Lung (tissue), 12 donors: Measurements from ENCODE around the gene SLC16A10. TPM values are rescaled to one million over a fixed set of nuclear protein-coding genes. Genes with fewer than 3 reads are reported as not detected.

Source experiments
- ATAC-seq: fragments of 200-7000 bp; cut with Tn5 transposase; one replicate; pipeline ENCODE4 v1.9.1; 2020; ENCODE audit warnings: moderate number of reproducible peaks; ENCODE audit not compliant: insufficient read depth, low FRiP score
- DNase-seq, 3 donors: peaks; one replicate each; pipeline ENCODE4 v3.0.0-alpha.2; 2013 to 2017
- H3K27ac ChIP-seq, 2 donors: one replicate each; pipeline ENCODE4 v1.5.1; 2013; ENCODE audit warnings: mild to moderate bottlenecking in 2 of 2, moderate library complexity in 2 of 2, control low read depth in 1 of 2, inconsistent platforms in 1 of 2, low read depth in 1 of 2, low read length in 1 of 2
- H3K27me3 ChIP-seq, 3 donors: one replicate each; pipeline ENCODE4 v1.5.1; 2013; ENCODE audit warnings: low read length in 2 of 3; ENCODE audit not compliant: control insufficient read depth in 3 of 3, insufficient read depth in 3 of 3
- H3K36me3 ChIP-seq, 4 donors: one replicate each; pipeline ENCODE4 v1.5.1; 2013; ENCODE audit warnings: low read length in 4 of 4, mild to moderate bottlenecking in 1 of 4, moderate library complexity in 1 of 4; ENCODE audit not compliant: control insufficient read depth in 4 of 4, insufficient read depth in 4 of 4
- H3K4me1 ChIP-seq, 5 donors: one replicate each; pipeline ENCODE4 v1.5.1; 2013; ENCODE audit warnings: low read length in 5 of 5, mild to moderate bottlenecking in 2 of 5, moderate library complexity in 1 of 5; ENCODE audit not compliant: control insufficient read depth in 5 of 5, insufficient read depth in 5 of 5
- H3K4me3 ChIP-seq: one replicate; pipeline ENCODE4 v1.5.1; 2013; ENCODE audit warnings: mild to moderate bottlenecking, control low read depth, moderate library complexity
- H3K9ac ChIP-seq, 2 donors: one replicate each; pipeline ENCODE4 v1.5.1; 2013; ENCODE audit warnings: low read length in 2 of 2, control low read depth in 1 of 2; ENCODE audit not compliant: insufficient read depth in 1 of 2
- H3K9me3 ChIP-seq, 4 donors: one replicate each; pipeline ENCODE4 v1.5.1; 2013; ENCODE audit warnings: low read length in 3 of 4, mild to moderate bottlenecking in 1 of 4, moderate library complexity in 1 of 4; ENCODE audit not compliant: control insufficient read depth in 4 of 4, insufficient read depth in 3 of 4
- CTCF ChIP-seq: IDR thresholded peaks from 2 replicates; pipeline ENCODE4 v1.5.1; 2012; ENCODE audit warnings: mild to moderate bottlenecking; ENCODE audit errors: control extremely low read depth, extremely low read depth
- WGBS, 2 donors: extraction: QIAGEN DNeasy Blood & Tissue Kit; methylation state at CpG; one replicate each; pipeline ENCODE4 v1.1.7; 2013; 5-methylcytosine and 5-hydroxymethylcytosine counted together
- polyA plus RNA-seq, 2 donors: library from polyadenylated mRNA; stranded (reverse); fragments of 200-250 nt; gene quantifications; one replicate each; pipeline ENCODE4 v1.2.1, GENCODE V29; 2013
- total RNA-seq, 2 donors: library from RNA; depleted of rRNA in 1 of 2; stranded (reverse); fragments of >200 nt in 1 of 2; gene quantifications; one replicate each; pipeline ENCODE4 v1.2.1, GENCODE V29; 2014 to 2021
- donor health status: control.
- donor health status: control.
- donor health status: Bipolar disorder and iron deficiency.
- donor health status: healthy.
- donor health status: DM: yes; HTN: yes; CAD: no.

Gene SLC16A10
- total and polyA plus RNA-seq, 4 donors = 2.0 to 10.5 (median 9.6) TPM

GRCh38 chr6:111269401-111269970, 182.2 kb downstream of the SLC16A10 start:
- H3K9me3 ChIP-seq = peaks cover 0 to 12% (median 3%) of the 10 kb centered on the region in 4 donors
- 96 to 100% methylated on average over 1 of the region's 1 CpG for WGBS, 2 donors
- H3K27ac ChIP-seq = no peak overlapping the region
- peaks cover 13 to 27% (median 20%) of the 10 kb centered on the region in 4 donors for H3K36me3 ChIP-seq
- DNase-seq (no peak), ATAC-seq (no peak)
- H3K9ac ChIP-seq = no peak overlapping the region
- no peak overlapping the region for H3K4me3 ChIP-seq
- TF ChIP-seq CTCF = no peak
- H3K4me1 ChIP-seq = no peaks in the 10 kb centered on the region
- H3K27me3 ChIP-seq = no peaks in the 10 kb centered on the region

- Histone ChIP-seq H3K9ac (no peak overlapping the region), H3K4me3 (no peak overlapping the region), H3K27me3 (no peaks in the 10 kb centered on the region), H3K36me3 (peaks cover 15 to 27% (median 25%) of the 10 kb centered on the region in 4 donors), H3K27ac (no peak overlapping the region), H3K9me3 (peaks cover 0 to 15% (median 4%) of the 10 kb centered on the region in 4 donors), H3K4me1 (no peaks in the 10 kb centered on the region)
- WGBS, 2 donors = 98% methylated on average over 4 of the region's 4 CpGs
- DNase-seq (no peak), ATAC-seq (no peak)
- no peak for TF ChIP-seq CTCF
Measured at GRCh38 chr6:111270121-111270520, 182.8 kb downstream of the SLC16A10 start.

- no peak overlapping the region for H3K9ac ChIP-seq
- H3K27ac ChIP-seq = no peak overlapping the region
- H3K4me3 ChIP-seq = no peak overlapping the region
- H3K27me3 ChIP-seq = no peaks in the 10 kb centered on the region
- WGBS, 2 donors = 98% methylated on average over 3 of the region's 3 CpGs
- H3K9me3 ChIP-seq = peaks cover 0 to 23% (median 4%) of the 10 kb centered on the region in 4 donors
- no peak for TF ChIP-seq CTCF
- ATAC-seq (no peak), DNase-seq (peak in 2 of 3 donors; percentile 25 to 35)
- H3K36me3 ChIP-seq = peaks cover 10 to 44% (median 36%) of the 10 kb centered on the region in 4 donors
- no peaks in the 10 kb centered on the region for H3K4me1 ChIP-seq
Measured at GRCh38 chr6:111274593-111275217, 187.4 kb downstream of the SLC16A10 start.
